ENCODE data around the gene WNK2. TPM values are rescaled to one million over a fixed set of nuclear protein-coding genes. Genes with fewer than 3 reads are reported as not detected.

Gene WNK2
- total and polyA plus RNA-seq, 4 experiments from 2014 or later, result 0.26 TPM; not detected in 3

DNA sequence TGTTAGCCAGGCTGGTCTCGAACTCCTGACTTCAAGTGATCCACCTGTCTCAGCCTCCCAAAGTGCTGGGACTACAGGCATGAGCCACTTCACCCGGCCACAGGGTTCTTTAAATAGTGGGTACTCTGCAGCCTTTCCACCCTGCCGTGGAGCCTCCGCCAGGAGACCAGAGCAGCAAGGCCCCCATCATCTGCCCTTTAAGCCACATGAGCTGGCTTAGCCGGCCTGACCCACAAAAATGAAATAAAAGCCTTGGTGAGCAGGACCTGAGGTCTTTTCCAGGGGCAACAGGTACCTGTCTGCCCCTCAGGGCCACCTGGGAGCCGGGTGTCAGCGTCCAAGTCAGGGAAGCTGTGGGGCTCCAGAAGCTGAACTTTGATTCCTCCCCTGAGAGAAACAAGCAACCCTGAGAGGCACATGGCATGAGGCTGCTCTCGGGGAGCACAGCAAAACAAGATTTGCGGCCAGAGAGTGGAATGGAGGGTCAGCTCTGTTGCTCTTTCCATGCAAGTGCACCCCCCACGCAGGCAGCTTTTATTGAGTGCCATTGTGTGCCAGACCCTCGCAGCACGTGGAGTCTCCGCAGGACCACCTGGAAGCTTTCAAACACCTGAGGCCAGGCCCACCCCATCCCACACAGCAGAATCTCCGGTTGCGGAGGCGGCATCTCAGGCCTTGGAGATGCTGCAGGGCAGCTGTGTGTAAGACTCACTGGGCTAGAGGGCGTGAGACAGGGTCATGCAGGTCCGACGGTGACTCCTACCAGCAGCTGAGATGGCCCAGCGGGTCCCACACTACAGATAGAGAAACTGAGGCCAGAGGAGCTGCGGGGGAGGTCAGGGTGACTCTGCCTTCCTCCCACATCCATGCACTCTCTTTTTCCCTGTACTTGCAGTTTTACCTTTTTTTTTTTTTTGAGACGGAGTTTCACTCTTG is 4.8 kb upstream of the WNK2 start:
- peaks cover 18% of the 10 kb centered on the region for H3K27me3 ChIP-seq (ENCODE audit: insufficient read depth, low read length)
- peaks cover 7% of the 10 kb centered on the region for H3K4me1 ChIP-seq (ENCODE audit: insufficient read depth, low read length)
- H3K27ac ChIP-seq (ENCODE audit: low read depth, low read length), result no peak overlapping the region
- H3K4me1 Mint-ChIP-seq, result peaks cover 2 to 11% (median 6%) of the 10 kb centered on the region in 4 donors
- ChIA-PET CTCF (ENCODE audit: partially characterized antibody) (no interaction called here), POLR2A (ENCODE audit: partially characterized antibody) (no interaction called here)
- H3K27me3 Mint-ChIP-seq, result peaks cover 20 to 25% of the 10 kb centered on the region in 2 donors
- no peak overlapping the region for H3K4me3 ChIP-seq (ENCODE audit: low read length in 2 of 2)
- H3K9me3 ChIP-seq (ENCODE audit: control insufficient read depth in 1 of 2, low read length in 2 of 2), result no peaks in the 10 kb centered on the region
- DNase-seq, result no peak
- H3K4me3 Mint-ChIP-seq, result no peak overlapping the region
- intact Hi-C loops (cut with micrococcal nuclease), result no loop called here
- H3K36me3 Mint-ChIP-seq, result no peaks in the 10 kb centered on the region
- no peaks in the 10 kb centered on the region for H3K36me3 ChIP-seq (ENCODE audit: insufficient read depth, low read length)
- H3K27ac Mint-ChIP-seq, result no peak overlapping the region
- H3K9me3 Mint-ChIP-seq, result no peaks in the 10 kb centered on the region

DNA sequence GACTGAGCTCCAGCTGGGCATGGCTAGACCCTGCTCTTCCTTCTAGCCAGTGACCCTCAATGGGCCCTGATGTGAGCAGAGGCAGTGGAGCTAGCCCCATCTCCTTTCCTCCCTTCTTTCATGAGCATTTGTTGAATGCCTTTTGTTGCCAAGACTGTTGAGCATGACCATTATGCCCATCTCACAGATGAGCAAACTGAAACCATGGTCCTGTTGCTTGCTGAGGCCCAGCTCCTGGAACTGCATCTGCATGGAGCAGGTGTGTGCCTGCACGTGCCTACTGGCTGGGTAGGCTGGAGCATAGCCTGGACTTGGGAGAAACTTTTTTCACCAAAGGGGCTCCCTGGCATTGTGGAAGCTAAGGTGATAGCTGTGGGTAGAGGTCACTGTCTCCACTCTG is 3.0 kb upstream of the WNK2 start:
- Mint-ChIP-seq H3K4me1 (peaks cover 2 to 13% (median 7%) of the 10 kb centered on the region in 4 donors), H3K27me3 (peaks cover 24 to 28% of the 10 kb centered on the region in 2 donors), H3K4me3 (peak overlapping the region in 1 of 8 donors; percentile 36), H3K36me3 (no peaks in the 10 kb centered on the region), H3K27ac (no peak overlapping the region), H3K9me3 (no peaks in the 10 kb centered on the region)
- intact Hi-C loops (cut with micrococcal nuclease), result no loop called here
- peaks cover 7% of the 10 kb centered on the region for H3K4me1 ChIP-seq (ENCODE audit: insufficient read depth, low read length)
- H3K27me3 ChIP-seq (ENCODE audit: insufficient read depth, low read length), result peaks cover 18% of the 10 kb centered on the region
- CTCF ChIA-PET (ENCODE audit: partially characterized antibody), result no interaction called here
- DNase-seq, result no peak
- H3K9me3 ChIP-seq (ENCODE audit: control insufficient read depth in 1 of 2, low read length in 2 of 2), result no peaks in the 10 kb centered on the region
- POLR2A ChIA-PET (ENCODE audit: partially characterized antibody), result no interaction called here
- no peak overlapping the region for H3K27ac ChIP-seq (ENCODE audit: low read depth, low read length)
- no peak overlapping the region for H3K4me3 ChIP-seq (ENCODE audit: low read length in 2 of 2)
- H3K36me3 ChIP-seq (ENCODE audit: insufficient read depth, low read length), result no peaks in the 10 kb centered on the region

DNA sequence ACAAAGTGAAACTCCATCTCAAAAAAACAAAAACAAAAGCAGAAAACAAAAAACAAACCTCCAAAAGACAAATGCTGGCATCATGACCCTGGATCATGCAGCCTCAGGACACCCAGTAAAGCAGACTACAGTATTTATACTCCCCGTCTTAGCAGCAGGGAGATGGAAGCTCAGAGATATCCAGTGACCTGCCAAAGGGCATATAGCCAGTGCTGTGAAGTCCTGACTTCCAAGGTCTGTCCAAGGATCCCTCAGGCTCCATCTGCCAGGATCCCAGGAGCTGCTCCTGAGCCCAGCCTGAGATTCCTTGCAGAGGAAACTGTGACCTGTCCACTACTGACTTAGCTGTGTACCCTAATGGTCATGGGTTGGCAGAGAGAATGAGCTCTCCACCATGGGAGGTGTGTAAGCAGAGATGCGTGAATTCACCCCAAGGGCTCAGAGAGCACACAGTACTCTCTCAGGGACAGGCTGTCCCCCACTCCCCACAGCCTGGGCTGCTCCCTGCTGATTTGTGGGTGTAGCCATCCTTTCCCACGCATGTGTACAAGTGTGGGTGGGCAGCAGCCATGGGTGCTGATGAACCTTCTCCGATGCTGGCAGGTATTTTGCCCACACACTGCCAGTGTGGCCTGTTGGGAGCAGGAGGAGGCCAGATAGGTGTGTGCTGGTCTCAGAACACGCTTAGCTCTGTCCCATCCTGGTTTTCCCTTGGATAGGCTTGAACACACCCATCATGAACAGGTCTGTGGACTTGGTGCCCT is 2.1 kb upstream of the WNK2 start:
- ChIA-PET POLR2A (ENCODE audit: partially characterized antibody) (no interaction called here), CTCF (ENCODE audit: partially characterized antibody) (no interaction called here)
- no peaks in the 10 kb centered on the region for H3K9me3 ChIP-seq (ENCODE audit: control insufficient read depth in 1 of 2, low read length in 2 of 2)
- no peak for DNase-seq
- intact Hi-C loops (cut with micrococcal nuclease), result no loop called here
- H3K36me3 ChIP-seq (ENCODE audit: insufficient read depth, low read length), result no peaks in the 10 kb centered on the region
- Mint-ChIP-seq H3K9me3 (no peaks in the 10 kb centered on the region), H3K27me3 (peaks cover 24 to 29% of the 10 kb centered on the region in 2 donors), H3K36me3 (no peaks in the 10 kb centered on the region), H3K27ac (no peak overlapping the region), H3K4me3 (no peak overlapping the region), H3K4me1 (peaks cover 2 to 13% (median 7%) of the 10 kb centered on the region in 4 donors)
- H3K4me3 ChIP-seq (ENCODE audit: low read length in 2 of 2), result no peak overlapping the region
- H3K27me3 ChIP-seq (ENCODE audit: insufficient read depth, low read length), result peaks cover 18% of the 10 kb centered on the region
- H3K27ac ChIP-seq (ENCODE audit: low read depth, low read length), result no peak overlapping the region
- H3K4me1 ChIP-seq (ENCODE audit: insufficient read depth, low read length), result peaks cover 7% of the 10 kb centered on the region

DNA sequence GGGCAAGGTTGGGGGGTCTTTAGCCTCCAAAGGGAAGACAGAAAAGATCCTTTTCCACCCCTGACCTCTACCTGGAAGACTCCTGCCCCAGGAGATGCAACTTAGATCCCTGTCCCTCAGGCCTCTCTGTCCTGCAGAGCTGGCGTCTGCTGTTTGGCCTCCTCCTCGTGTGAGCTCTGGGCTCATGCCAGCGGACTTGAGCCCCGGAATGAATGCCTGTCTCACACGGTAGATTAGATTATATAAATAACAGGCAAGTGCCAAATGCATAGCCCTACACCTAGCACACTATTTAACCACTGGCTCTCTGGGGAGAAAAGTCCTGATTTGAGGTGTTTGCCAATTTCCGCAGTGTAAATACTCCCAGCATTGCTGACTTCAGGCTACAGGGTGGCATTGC is 1.4 kb upstream of the WNK2 start:
- Mint-ChIP-seq H3K27ac (no peak overlapping the region), H3K4me3 (peak overlapping the region in 2 of 8 donors; percentile 78 to 79), H3K4me1 (peaks cover 2 to 13% (median 7%) of the 10 kb centered on the region in 4 donors), H3K36me3 (no peaks in the 10 kb centered on the region), H3K9me3 (no peaks in the 10 kb centered on the region), H3K27me3 (peaks cover 28% of the 10 kb centered on the region in 2 donors)
- H3K36me3 ChIP-seq (ENCODE audit: insufficient read depth, low read length), result no peaks in the 10 kb centered on the region
- POLR2A ChIA-PET (ENCODE audit: partially characterized antibody), result no interaction called here
- H3K27ac ChIP-seq (ENCODE audit: low read depth, low read length), result no peak overlapping the region
- H3K27me3 ChIP-seq (ENCODE audit: insufficient read depth, low read length), result peaks cover 18% of the 10 kb centered on the region
- intact Hi-C loops (cut with micrococcal nuclease), result no loop called here
- no peak for DNase-seq
- no peaks in the 10 kb centered on the region for H3K9me3 ChIP-seq (ENCODE audit: control insufficient read depth in 1 of 2, low read length in 2 of 2)
- peaks cover 7% of the 10 kb centered on the region for H3K4me1 ChIP-seq (ENCODE audit: insufficient read depth, low read length)
- CTCF ChIA-PET (ENCODE audit: partially characterized antibody), result no interaction called here
- H3K4me3 ChIP-seq (ENCODE audit: low read length in 2 of 2), result no peak overlapping the region

DNA sequence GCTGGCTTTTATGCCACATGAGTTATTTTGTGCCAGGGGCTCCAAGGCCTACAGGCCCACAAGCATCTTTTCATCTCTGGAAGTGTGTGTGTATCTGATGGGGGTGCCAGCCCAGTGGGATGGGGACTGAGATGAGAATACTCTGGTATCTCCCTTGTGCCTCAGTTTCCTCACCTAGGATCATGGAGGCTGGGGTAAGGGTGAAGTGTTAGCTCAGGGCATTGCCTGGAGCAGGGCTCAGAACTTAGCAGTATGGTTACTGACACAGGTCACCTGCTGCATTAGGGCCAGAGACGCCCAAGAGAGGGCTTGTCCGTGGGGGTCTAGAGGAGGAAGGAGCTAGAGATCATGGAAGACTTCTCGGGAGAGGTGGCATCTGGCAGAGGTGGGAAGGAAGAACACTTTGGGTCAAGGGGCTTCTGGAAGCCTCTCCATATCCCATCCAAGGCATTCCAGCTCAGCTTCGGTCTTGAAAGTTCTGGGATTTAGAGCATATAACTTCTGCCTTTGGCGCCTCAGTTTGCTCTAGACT is 742 bp upstream of the WNK2 start:
- POLR2A ChIA-PET (ENCODE audit: partially characterized antibody), result interaction anchor here (1.3 kb wide), 1 partner anchor 49 kb away, joined by 4 read pairs; the partner anchor contains the start of gene NINJ1
- CTCF ChIA-PET (ENCODE audit: partially characterized antibody), result no interaction called here
- intact Hi-C loops (cut with micrococcal nuclease), result no loop called here
- no peak for DNase-seq
- H3K4me3 ChIP-seq (ENCODE audit: low read length in 2 of 2), result peak overlapping the region in 1 of 2 donors; percentile 35
- Mint-ChIP-seq H3K4me1 (peaks cover 2 to 13% (median 7%) of the 10 kb centered on the region in 4 donors), H3K27me3 (peaks cover 28% of the 10 kb centered on the region in 2 donors), H3K27ac (peak overlapping the region in 1 of 7 donors; percentile 85), H3K36me3 (no peaks in the 10 kb centered on the region), H3K9me3 (no peaks in the 10 kb centered on the region), H3K4me3 (peak overlapping the region; percentile 75 to 86 (median 78))
- no peaks in the 10 kb centered on the region for H3K9me3 ChIP-seq (ENCODE audit: control insufficient read depth in 1 of 2, low read length in 2 of 2)
- H3K4me1 ChIP-seq (ENCODE audit: insufficient read depth, low read length), result peaks cover 7% of the 10 kb centered on the region
- H3K27ac ChIP-seq (ENCODE audit: low read depth, low read length), result no peak overlapping the region
- peaks cover 18% of the 10 kb centered on the region for H3K27me3 ChIP-seq (ENCODE audit: insufficient read depth, low read length)
- H3K36me3 ChIP-seq (ENCODE audit: insufficient read depth, low read length), result no peaks in the 10 kb centered on the region

DNA sequence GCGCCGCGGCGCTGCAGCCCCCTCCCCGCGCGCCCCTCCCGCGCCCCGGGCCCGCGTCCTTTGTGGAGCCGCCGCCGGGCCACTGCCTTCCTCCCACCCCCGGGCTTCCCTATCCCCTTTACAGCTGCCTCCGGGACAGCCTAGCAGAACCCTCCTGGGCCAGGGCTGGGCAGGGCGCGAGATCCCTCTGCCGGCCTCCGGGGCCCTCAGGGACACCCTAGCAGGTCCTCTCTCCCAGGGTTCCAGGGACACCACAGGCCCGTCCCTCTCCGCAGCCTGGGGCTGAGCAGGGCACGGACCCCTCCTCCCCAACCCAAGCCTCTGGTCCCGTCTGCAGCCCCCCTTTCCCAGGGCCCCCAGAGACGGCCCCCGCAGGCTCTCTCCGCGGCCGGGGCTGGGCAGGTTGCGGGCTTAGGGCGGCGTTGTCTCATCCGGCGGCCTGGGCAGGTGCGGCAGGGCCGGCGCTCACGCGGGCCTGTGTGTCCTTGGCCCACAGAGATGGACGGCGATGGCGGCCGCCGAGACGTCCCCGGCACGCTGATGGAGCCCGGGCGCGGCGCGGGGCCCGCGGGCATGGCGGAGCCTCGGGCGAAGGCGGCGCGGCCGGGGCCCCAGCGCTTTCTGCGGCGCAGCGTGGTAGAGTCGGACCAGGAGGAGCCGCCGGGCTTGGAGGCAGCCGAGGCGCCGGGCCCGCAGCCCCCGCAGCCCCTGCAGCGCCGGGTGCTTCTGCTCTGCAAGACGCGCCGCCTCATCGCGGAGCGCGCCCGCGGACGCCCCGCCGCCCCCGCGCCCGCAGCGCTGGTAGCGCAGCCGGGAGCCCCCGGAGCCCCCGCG is 710 bp downstream of the WNK2 start:
- Histone ChIP-seq H3K27me3 (ENCODE audit: insufficient read depth, low read length) (peaks cover 18% of the 10 kb centered on the region), H3K36me3 (ENCODE audit: insufficient read depth, low read length) (no peaks in the 10 kb centered on the region), H3K4me1 (ENCODE audit: insufficient read depth, low read length) (peaks cover 7% of the 10 kb centered on the region), H3K4me3 (ENCODE audit: low read length in 2 of 2) (peak overlapping the region in 1 of 2 donors; percentile 35), H3K27ac (ENCODE audit: low read depth, low read length) (no peak overlapping the region), H3K9me3 (ENCODE audit: control insufficient read depth in 1 of 2, low read length in 2 of 2) (no peaks in the 10 kb centered on the region)
- peak overlapping the region in 7 of 8 donors; percentile 41 to 77 (median 65) for H3K4me3 Mint-ChIP-seq
- H3K9me3 Mint-ChIP-seq, result no peaks in the 10 kb centered on the region
- DNase-seq, result peak in 1 of 5 donors; percentile 8
- H3K36me3 Mint-ChIP-seq, result no peaks in the 10 kb centered on the region
- ChIA-PET CTCF (ENCODE audit: partially characterized antibody) (no interaction called here), POLR2A (ENCODE audit: partially characterized antibody) (interaction anchor here (1.3 kb wide), 1 partner anchor 50 kb away, joined by 4 read pairs; the partner anchor contains the start of gene NINJ1)
- H3K27me3 Mint-ChIP-seq, result peaks cover 28 to 31% of the 10 kb centered on the region in 2 donors
- no peak overlapping the region for H3K27ac Mint-ChIP-seq
- intact Hi-C loops (cut with micrococcal nuclease), result no loop called here
- peaks cover 2 to 13% (median 7%) of the 10 kb centered on the region in 4 donors for H3K4me1 Mint-ChIP-seq
